Measurements from ENCODE around the gene RUNX3. TPM values are rescaled to one million over a fixed set of nuclear protein-coding genes. Genes with fewer than 3 reads are reported as not detected.

RUNX3 gene
- polyA plus RNA-seq, 1 of the 3 experiments (the other 2 are of a cell fraction), result not detected

DNA sequence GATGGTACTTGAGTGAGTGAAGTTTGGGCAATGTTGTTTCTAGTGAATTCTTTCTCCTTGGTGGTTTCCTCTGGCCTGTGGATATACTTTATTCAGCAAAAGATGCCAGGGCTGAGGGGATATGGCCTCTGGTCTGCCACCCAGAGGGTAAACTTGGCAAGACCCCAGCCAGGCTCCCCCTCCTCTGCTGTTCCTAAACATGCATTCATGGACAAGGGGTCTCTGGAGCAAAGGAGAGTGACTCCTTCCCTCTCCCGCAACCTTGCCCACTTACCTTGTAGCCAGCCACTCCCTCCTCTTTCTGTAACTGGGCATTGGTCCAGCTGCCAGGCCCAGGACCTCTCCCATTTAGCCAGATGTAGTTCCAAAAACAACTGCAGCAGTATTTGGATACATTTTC is 43.8 kb downstream of the RUNX3 start:
- H3K9me3 ChIP-seq, result peaks cover 12% of the 10 kb centered on the region
- H3K4me1 ChIP-seq (ENCODE audit: control insufficient read depth in 1 of 2, insufficient read depth in 2 of 2, low read depth in 1 of 2, low read length in 1 of 2), result no peaks in the 10 kb centered on the region
- H4K20me1 ChIP-seq (ENCODE audit: insufficient read depth), result no peaks in the 10 kb centered on the region
- no peaks in the 10 kb centered on the region for H3K79me2 ChIP-seq (ENCODE audit: insufficient read depth)
- no peaks in the 10 kb centered on the region for H3K36me3 ChIP-seq (replicated peaks in 1 of 2; ENCODE audit: control insufficient read depth in 1 of 2, insufficient read depth in 2 of 2, low read length in 1 of 2)
- WGBS (ENCODE audit: low lambda C conversion rate), result 60% methylated on average over 1 of the region's 1 CpG
- no peak for TF ChIP-seq ELF1 (IDR thresholded peaks at IDR 0.05)
- no peak for TF ChIP-seq GABPA (IDR thresholded peaks at IDR 0.05; ENCODE audit: low read depth)
- H3K27me3 ChIP-seq (ENCODE audit: insufficient read depth), result no peaks in the 10 kb centered on the region
- no peak overlapping the region for H3K4me3 ChIP-seq (ENCODE audit: low read depth in 2 of 2, low read length in 1 of 2)
- H3K27ac ChIP-seq (ENCODE audit: low read depth in 2 of 2, low read length in 1 of 2), result no peak overlapping the region
- H2AFZ ChIP-seq (ENCODE audit: low read depth), result no peak overlapping the region
- H3K9ac ChIP-seq, result no peak overlapping the region
- H3K4me2 ChIP-seq, result no peak overlapping the region
- ChIA-PET CTCF (interaction anchor here (1.3 to 5.1 kb wide), 3 partner anchors 11 to 38 kb away, joined by 3 to 31 read pairs (median 3); no protein-coding TSS in a partner anchor), POLR2A (no interaction called here)
- H3K9me2 ChIP-seq, result no peaks in the 10 kb centered on the region
- no peaks in the 10 kb centered on the region for H3F3A ChIP-seq (replicated peaks; ENCODE audit: insufficient read depth)
- no peak for DNase-seq

DNA sequence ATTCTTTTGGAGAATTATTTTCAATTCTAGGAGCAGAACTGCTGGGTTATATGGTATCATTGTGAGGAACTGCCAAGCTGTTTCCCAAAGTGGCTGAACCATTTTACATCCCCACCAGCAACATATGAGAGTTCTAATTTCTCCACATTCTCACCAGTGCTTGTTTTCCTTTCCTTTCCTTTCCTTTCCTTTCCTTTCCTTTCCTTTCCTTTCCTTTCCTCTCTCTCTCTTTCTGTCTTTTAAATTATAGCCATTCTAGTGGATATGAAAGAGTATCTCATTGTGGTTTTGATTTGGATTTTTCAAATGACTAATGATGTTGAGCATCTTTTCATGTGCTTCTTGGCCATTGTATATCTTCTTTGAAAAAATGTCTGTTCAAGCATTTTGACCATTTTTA is 45.3 kb downstream of the RUNX3 start:
- Histone ChIP-seq H3K79me2 (ENCODE audit: insufficient read depth) (no peaks in the 10 kb centered on the region), H3K27ac (ENCODE audit: low read depth in 2 of 2, low read length in 1 of 2) (no peak overlapping the region), H3K4me1 (ENCODE audit: control insufficient read depth in 1 of 2, insufficient read depth in 2 of 2, low read depth in 1 of 2, low read length in 1 of 2) (no peaks in the 10 kb centered on the region), H3K36me3 (replicated peaks in 1 of 2; ENCODE audit: control insufficient read depth in 1 of 2, insufficient read depth in 2 of 2, low read length in 1 of 2) (no peaks in the 10 kb centered on the region), H3K9me3 (peaks cover 12% of the 10 kb centered on the region), H3K27me3 (ENCODE audit: insufficient read depth) (no peaks in the 10 kb centered on the region), H2AFZ (ENCODE audit: low read depth) (no peak overlapping the region), H3F3A (replicated peaks; ENCODE audit: insufficient read depth) (no peaks in the 10 kb centered on the region), H4K20me1 (ENCODE audit: insufficient read depth) (no peaks in the 10 kb centered on the region), H3K9me2 (no peaks in the 10 kb centered on the region), H3K4me2 (no peak overlapping the region), H3K4me3 (ENCODE audit: low read depth in 2 of 2, low read length in 1 of 2) (no peak overlapping the region), H3K9ac (no peak overlapping the region)
- DNase-seq, result no peak
- ChIA-PET POLR2A (no interaction called here), CTCF (interaction anchor here (0.6 to 1.5 kb wide), 3 partner anchors 13 to 298 kb away, joined by 3 read pairs; no protein-coding TSS in a partner anchor)
- TF ChIP-seq, protein P1, sequence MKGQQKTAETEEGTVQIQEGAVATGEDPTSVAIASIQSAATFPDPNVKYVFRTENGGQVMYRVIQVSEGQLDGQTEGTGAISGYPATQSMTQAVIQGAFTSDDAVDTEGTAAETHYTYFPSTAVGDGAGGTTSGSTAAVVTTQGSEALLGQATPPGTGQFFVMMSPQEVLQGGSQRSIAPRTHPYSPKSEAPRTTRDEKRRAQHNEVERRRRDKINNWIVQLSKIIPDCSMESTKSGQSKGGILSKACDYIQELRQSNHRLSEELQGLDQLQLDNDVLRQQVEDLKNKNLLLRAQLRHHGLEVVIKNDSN (IDR thresholded peaks at IDR 0.05; ENCODE audit: borderline replicate concordance, low read depth), result no peak
- no peak for TF ChIP-seq MEF2A (IDR thresholded peaks at IDR 0.05; ENCODE audit: borderline replicate concordance, low read depth)
- TF ChIP-seq TAF1 (IDR thresholded peaks at IDR 0.05; ENCODE audit: borderline replicate concordance, low read depth, low read length), result no peak
- no peak for TF ChIP-seq MXI1 (IDR thresholded peaks at IDR 0.05; ENCODE audit: low read depth, low read length)
- no peak for TF ChIP-seq ELF1 (IDR thresholded peaks at IDR 0.05)

DNA sequence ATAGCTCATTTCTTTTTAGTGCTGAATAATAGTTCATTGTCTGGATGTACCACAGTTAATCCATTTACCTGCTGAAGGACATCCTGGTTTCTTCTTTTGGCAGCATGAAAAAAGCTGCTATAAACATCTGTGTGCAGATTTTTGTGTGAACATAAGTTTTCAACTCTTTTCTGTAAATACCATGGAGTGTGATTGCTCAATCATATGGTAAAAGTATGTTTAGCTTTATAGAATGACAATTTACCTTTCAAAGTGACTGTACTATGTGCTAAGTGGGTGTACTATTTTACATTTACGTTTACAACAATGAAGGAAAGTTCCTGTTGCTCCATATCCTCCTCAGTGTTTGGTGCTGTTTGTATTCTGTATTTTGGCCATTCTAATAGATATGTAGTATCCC is 49.0 kb downstream of the RUNX3 start:
- no peak for TF ChIP-seq CHD2 (IDR thresholded peaks at IDR 0.05; ENCODE audit: low read length, partially characterized antibody)
- no peak for TF ChIP-seq NRF1 (IDR thresholded peaks at IDR 0.05; ENCODE audit: low read depth, low read length)
- TF ChIP-seq NFIC (IDR thresholded peaks at IDR 0.05; ENCODE audit: borderline replicate concordance), result no peak
- no peak for TF ChIP-seq TEAD4 (IDR thresholded peaks at IDR 0.05; ENCODE audit: borderline replicate concordance, insufficient read depth)
- TF ChIP-seq, protein P2, sequence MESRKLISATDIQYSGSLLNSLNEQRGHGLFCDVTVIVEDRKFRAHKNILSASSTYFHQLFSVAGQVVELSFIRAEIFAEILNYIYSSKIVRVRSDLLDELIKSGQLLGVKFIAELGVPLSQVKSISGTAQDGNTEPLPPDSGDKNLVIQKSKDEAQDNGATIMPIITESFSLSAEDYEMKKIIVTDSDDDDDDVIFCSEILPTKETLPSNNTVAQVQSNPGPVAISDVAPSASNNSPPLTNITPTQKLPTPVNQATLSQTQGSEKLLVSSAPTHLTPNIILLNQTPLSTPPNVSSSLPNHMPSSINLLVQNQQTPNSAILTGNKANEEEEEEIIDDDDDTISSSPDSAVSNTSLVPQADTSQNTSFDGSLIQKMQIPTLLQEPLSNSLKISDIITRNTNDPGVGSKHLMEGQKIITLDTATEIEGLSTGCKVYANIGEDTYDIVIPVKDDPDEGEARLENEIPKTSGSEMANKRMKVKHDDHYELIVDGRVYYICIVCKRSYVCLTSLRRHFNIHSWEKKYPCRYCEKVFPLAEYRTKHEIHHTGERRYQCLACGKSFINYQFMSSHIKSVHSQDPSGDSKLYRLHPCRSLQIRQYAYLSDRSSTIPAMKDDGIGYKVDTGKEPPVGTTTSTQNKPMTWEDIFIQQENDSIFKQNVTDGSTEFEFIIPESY (IDR thresholded peaks at IDR 0.05; ENCODE audit: borderline replicate concordance, low read depth), result no peak
- TF ChIP-seq SMC3 (IDR thresholded peaks at IDR 0.05; ENCODE audit: low read depth, low read length), result no peak
- no peak for TF ChIP-seq SIN3A (IDR thresholded peaks at IDR 0.05; ENCODE audit: borderline replicate concordance, low read depth, low read length)
- TF ChIP-seq, protein P3, sequence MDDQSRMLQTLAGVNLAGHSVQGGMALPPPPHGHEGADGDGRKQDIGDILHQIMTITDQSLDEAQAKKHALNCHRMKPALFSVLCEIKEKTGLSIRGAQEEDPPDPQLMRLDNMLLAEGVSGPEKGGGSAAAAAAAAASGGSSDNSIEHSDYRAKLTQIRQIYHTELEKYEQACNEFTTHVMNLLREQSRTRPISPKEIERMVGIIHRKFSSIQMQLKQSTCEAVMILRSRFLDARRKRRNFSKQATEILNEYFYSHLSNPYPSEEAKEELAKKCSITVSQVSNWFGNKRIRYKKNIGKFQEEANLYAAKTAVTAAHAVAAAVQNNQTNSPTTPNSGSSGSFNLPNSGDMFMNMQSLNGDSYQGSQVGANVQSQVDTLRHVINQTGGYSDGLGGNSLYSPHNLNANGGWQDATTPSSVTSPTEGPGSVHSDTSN (IDR thresholded peaks at IDR 0.05), result no peak
- peaks cover 12% of the 10 kb centered on the region for H3K9me3 ChIP-seq
- H3K9ac ChIP-seq, result no peak overlapping the region
- H3K4me3 ChIP-seq (ENCODE audit: low read depth in 2 of 2, low read length in 1 of 2), result no peak overlapping the region
- H3K4me1 ChIP-seq (ENCODE audit: control insufficient read depth in 1 of 2, insufficient read depth in 2 of 2, low read depth in 1 of 2, low read length in 1 of 2), result no peaks in the 10 kb centered on the region
- no peaks in the 10 kb centered on the region for H3K36me3 ChIP-seq (replicated peaks in 1 of 2; ENCODE audit: control insufficient read depth in 1 of 2, insufficient read depth in 2 of 2, low read length in 1 of 2)
- no peak for DNase-seq
- no peaks in the 10 kb centered on the region for H3K27me3 ChIP-seq (ENCODE audit: insufficient read depth)
- no peak overlapping the region for H3K27ac ChIP-seq (ENCODE audit: low read depth in 2 of 2, low read length in 1 of 2)
- H3K4me2 ChIP-seq, result no peak overlapping the region
- H4K20me1 ChIP-seq (ENCODE audit: insufficient read depth), result no peaks in the 10 kb centered on the region
- H3K79me2 ChIP-seq (ENCODE audit: insufficient read depth), result no peaks in the 10 kb centered on the region
- no peaks in the 10 kb centered on the region for H3F3A ChIP-seq (replicated peaks; ENCODE audit: insufficient read depth)
- no peak overlapping the region for H2AFZ ChIP-seq (ENCODE audit: low read depth)
- CTCF ChIA-PET, result interaction anchor here (2.5 to 3.0 kb wide), 2 partner anchors 17 to 33 kb away, joined by 7 to 18 read pairs; no protein-coding TSS in a partner anchor
- POLR2A ChIA-PET, result no interaction called here
- H3K9me2 ChIP-seq, result no peaks in the 10 kb centered on the region
- 8% methylated on average over 1 of the region's 1 CpG for WGBS (ENCODE audit: low lambda C conversion rate)
